WTC11 (cell line): ENCODE measurements around the gene MYO1H. TPM values are rescaled to one million over a fixed set of nuclear protein-coding genes. Genes with fewer than 3 reads are reported as not detected.
"Not testable (repeated sequence)": the region's sequence is repeated elsewhere in the genome, so short reads cannot be mapped to it uniquely, and the experiment has no call there.

Experiments
- ATAC-seq: fragments of 200-7000 bp; cut with Tn5 transposase; 2 replicates; pipeline ENCODE4 v1.10.0; 2021; ENCODE audit warnings: mild to moderate bottlenecking, moderate library complexity
- CTCF ChIA-PET: fragments of 300-600 bp; sonication (Branson Sonifier 250); formaldehyde crosslinking; loops from one replicate; lab custom pipeline; 2021; ENCODE audit warnings: antibody characterized with exemption; lab: Charles Lee
- POLR2A ChIA-PET: fragments of 350-600 bp; sonication (Branson Sonifier 250); formaldehyde crosslinking; loops from one replicate; lab custom pipeline; 2021; ENCODE audit warnings: antibody characterized with exemption; lab: Charles Lee
- DNase-seq: peaks from one replicate; pipeline ENCODE4 v3.0.0; 2021; ENCODE audit warnings: low spot score
- H3K27ac Mint-ChIP-seq: 2 replicates; pipeline ENCODE4 v1.8.0; 2021; ENCODE audit warnings: mixed read lengths
- H3K27me3 Mint-ChIP-seq: 2 replicates; pipeline ENCODE4 v1.8.0; 2021; ENCODE audit warnings: low read depth, mild to moderate bottlenecking, moderate library complexity, mixed read lengths
- H3K36me3 Mint-ChIP-seq: 2 replicates; pipeline ENCODE4 v1.8.0; 2021; ENCODE audit warnings: mixed read lengths
- H3K4me1 Mint-ChIP-seq: 2 replicates; pipeline ENCODE4 v1.8.0; 2022; ENCODE audit warnings: mixed read lengths
- H3K4me3 Mint-ChIP-seq: 2 replicates; pipeline ENCODE4 v1.8.0; 2021; ENCODE audit warnings: mild to moderate bottlenecking, moderate library complexity, mixed read lengths
- H3K9me3 Mint-ChIP-seq: 2 replicates; pipeline ENCODE4 v1.8.0; 2021; ENCODE audit warnings: mixed read lengths
- CBFB ChIP-seq: sonication (generic); formaldehyde crosslinking; IDR thresholded peaks from 2 replicates; pipeline ENCODE4 v1.8.1; 2022; ENCODE audit warnings: mild to moderate bottlenecking, low read depth, missing genetic modification reagents
- FOXP1 ChIP-seq: sonication (generic); formaldehyde crosslinking; IDR thresholded peaks from 2 replicates; pipeline ENCODE4 v1.8.0; 2022; ENCODE audit warnings: missing genetic modification reagents, mild to moderate bottlenecking, moderate library complexity, borderline replicate concordance
- GRHL2 ChIP-seq: fragments of 250-450 bp; sonication (Bioruptor Pico); IDR thresholded peaks from 2 replicates; pipeline ENCODE4 v1.8.0; 2022; ENCODE audit warnings: mild to moderate bottlenecking, moderate library complexity; ENCODE audit not compliant: insufficient replicate concordance, severe bottlenecking
- JUN ChIP-seq: sonication (generic); formaldehyde crosslinking; IDR thresholded peaks from 2 replicates; pipeline ENCODE4 v1.8.0; 2023; ENCODE audit warnings: mild to moderate bottlenecking, missing genetic modification reagents
- NFATC4 ChIP-seq: fragments of 250-450 bp; sonication (Bioruptor Pico); IDR thresholded peaks from 2 replicates; pipeline ENCODE4 v1.9.0; 2021; ENCODE audit warnings: mild to moderate bottlenecking
- NFYB ChIP-seq: sonication (generic); formaldehyde crosslinking; conservative IDR thresholded peaks from 2 replicates; pipeline ENCODE4 v1.8.0; 2022; ENCODE audit warnings: low read depth, missing genetic modification reagents
- RELA ChIP-seq: sonication (generic); formaldehyde crosslinking; IDR thresholded peaks from 2 replicates; pipeline ENCODE4 v1.8.1; 2022; ENCODE audit warnings: missing genetic modification reagents, mild to moderate bottlenecking, borderline replicate concordance
- SMAD4 ChIP-seq: sonication (generic); formaldehyde crosslinking; IDR thresholded peaks from 2 replicates; pipeline ENCODE4 v1.8.0; 2022; ENCODE audit warnings: mild to moderate bottlenecking, missing genetic modification reagents
- SP1 ChIP-seq: sonication (generic); formaldehyde crosslinking; conservative IDR thresholded peaks from 2 replicates; pipeline ENCODE4 v1.8.1; 2022; ENCODE audit warnings: missing genetic modification reagents
- ZBTB21 ChIP-seq: sonication (generic); formaldehyde crosslinking; IDR thresholded peaks from 2 replicates; pipeline ENCODE4 v1.8.1; 2023; ENCODE audit warnings: mild to moderate bottlenecking, missing genetic modification reagents, borderline replicate concordance
- ZNF121 ChIP-seq: sonication (generic); formaldehyde crosslinking; IDR thresholded peaks from 2 replicates; pipeline ENCODE4 v1.8.0; 2023; ENCODE audit warnings: missing genetic modification reagents
- ZNF671 ChIP-seq: fragments of 250-450 bp; sonication (Bioruptor Pico); IDR thresholded peaks from 2 replicates; pipeline ENCODE4 v1.8.0; 2021; ENCODE audit warnings: mild to moderate bottlenecking
- total RNA-seq: library from RNA; stranded (reverse); gene quantifications from 3 replicates; pipeline ENCODE4 v1.2.3, GENCODE V29; 2021
- TF ChIP-seq, protein P1 (sequence below): sonication (generic); formaldehyde crosslinking; conservative IDR thresholded peaks from 2 replicates; pipeline ENCODE4 v1.8.1; 2022; ENCODE audit warnings: mild to moderate bottlenecking, missing genetic modification reagents
- TF ChIP-seq, protein P2 (sequence below): sonication (generic); formaldehyde crosslinking; IDR thresholded peaks from 2 replicates; pipeline ENCODE4 v1.8.1; 2023; ENCODE audit warnings: mild to moderate bottlenecking, missing genetic modification reagents, borderline replicate concordance
- TF ChIP-seq, protein P3 (sequence below): sonication (generic); formaldehyde crosslinking; IDR thresholded peaks from 2 replicates; pipeline ENCODE4 v1.8.0; 2022; ENCODE audit warnings: missing genetic modification reagents
- TF ChIP-seq, protein P4 (sequence below): sonication (generic); formaldehyde crosslinking; IDR thresholded peaks from 2 replicates; pipeline ENCODE4 v1.8.0; 2023; ENCODE audit warnings: mild to moderate bottlenecking, missing genetic modification reagents
- TF ChIP-seq, protein P5 (sequence below): sonication (generic); formaldehyde crosslinking; IDR thresholded peaks from 2 replicates; pipeline ENCODE4 v1.8.0; 2023; ENCODE audit warnings: missing genetic modification reagents
- TF ChIP-seq, protein P6 (sequence below): sonication (generic); formaldehyde crosslinking; IDR thresholded peaks from 2 replicates; pipeline ENCODE4 v1.8.0; 2022; ENCODE audit warnings: mild to moderate bottlenecking, missing genetic modification reagents
- TF ChIP-seq, protein P7 (sequence below): fragments of 250-450 bp; sonication (Bioruptor Pico); IDR thresholded peaks from 2 replicates; pipeline ENCODE4 v2.1.2; 2022; ENCODE audit warnings: mild to moderate bottlenecking, moderate library complexity

The MYO1H gene
- total RNA-seq, 1 experiment from 2014 or later: 0.44 TPM

DNA sequence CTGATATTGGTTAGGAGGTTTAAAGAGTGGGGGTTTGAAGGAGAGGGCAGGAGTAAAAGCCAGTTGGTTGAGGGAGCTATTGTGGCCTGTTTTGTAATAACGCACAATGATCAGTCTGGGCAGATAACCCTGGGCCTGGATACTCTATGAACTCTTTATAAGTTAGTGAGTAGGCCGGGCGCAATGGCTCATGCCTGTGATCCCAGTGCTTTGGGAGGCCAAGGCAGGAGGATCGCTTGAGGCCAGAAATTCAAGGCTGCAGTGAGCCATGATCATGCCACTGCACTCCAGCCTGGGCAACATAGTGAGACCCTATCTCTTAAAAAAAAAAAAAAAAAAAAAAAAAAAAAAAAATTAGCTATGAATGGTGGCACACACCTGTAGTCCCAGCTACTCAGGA is 58.4 kb downstream of the MYO1H start:
- DNase-seq, ATAC-seq, H3K27ac Mint-ChIP-seq, H3K4me3 Mint-ChIP-seq, H3K4me1 Mint-ChIP-seq, POLR2A ChIA-PET, H3K9me3 Mint-ChIP-seq, H3K27me3 Mint-ChIP-seq, H3K36me3 Mint-ChIP-seq: not testable (repeated sequence)
- CTCF ChIA-PET: interaction anchor here (0.6 to 2.0 kb wide), 4 partner anchors 12 to 142 kb away, joined by 3 to 8 read pairs (median 6); no protein-coding TSS in a partner anchor

DNA sequence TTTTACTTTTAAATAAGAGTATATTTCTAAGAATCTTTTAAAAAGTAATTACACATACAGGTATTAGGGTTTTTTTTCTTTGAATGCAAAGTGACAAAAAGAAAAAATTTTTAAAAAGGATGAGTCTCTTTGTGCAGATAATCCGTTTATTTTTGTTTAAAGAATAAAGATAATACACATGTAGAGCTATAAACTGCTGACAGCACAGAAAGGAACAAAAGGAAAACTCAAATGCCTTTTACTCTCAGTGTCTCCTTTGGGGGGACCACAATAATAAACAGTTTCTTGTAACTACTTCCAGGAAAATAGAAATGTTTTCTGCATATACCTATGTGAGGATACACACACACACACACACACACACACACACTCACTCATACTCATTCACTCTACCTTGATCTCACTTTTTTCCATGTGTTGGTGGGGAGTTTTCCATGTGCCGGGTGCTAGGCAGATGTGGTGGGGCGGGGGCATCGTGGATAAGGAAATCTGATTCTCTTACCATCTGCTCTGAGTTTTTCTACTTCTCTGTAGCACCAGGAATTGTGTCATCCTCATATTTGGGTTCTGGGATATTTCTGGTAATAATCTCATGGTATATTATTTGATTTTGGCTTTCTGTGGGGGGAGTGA is 71.3 kb downstream of the MYO1H start:
- TF ChIP-seq SP1 (no peak), FOXP1 (CRISPR knock-in tag) (no peak), GRHL2 (CRISPR knock-in tag) (no peak), JUN (CRISPR knock-in tag) (no peak), NFATC4 (CRISPR knock-in tag) (no peak), ZBTB21 (CRISPR knock-in tag) (no peak), ZNF121 (no peak), RELA (CRISPR knock-in tag) (no peak), NFYB (CRISPR knock-in tag) (no peak), CBFB (no peak), ZNF671 (CRISPR knock-in tag) (no peak), SMAD4 (CRISPR knock-in tag) (no peak)
- TF ChIP-seq, protein P1, sequence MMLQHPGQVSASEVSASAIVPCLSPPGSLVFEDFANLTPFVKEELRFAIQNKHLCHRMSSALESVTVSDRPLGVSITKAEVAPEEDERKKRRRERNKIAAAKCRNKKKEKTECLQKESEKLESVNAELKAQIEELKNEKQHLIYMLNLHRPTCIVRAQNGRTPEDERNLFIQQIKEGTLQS (CRISPR knock-in tag): no peak
- TF ChIP-seq, protein P2, sequence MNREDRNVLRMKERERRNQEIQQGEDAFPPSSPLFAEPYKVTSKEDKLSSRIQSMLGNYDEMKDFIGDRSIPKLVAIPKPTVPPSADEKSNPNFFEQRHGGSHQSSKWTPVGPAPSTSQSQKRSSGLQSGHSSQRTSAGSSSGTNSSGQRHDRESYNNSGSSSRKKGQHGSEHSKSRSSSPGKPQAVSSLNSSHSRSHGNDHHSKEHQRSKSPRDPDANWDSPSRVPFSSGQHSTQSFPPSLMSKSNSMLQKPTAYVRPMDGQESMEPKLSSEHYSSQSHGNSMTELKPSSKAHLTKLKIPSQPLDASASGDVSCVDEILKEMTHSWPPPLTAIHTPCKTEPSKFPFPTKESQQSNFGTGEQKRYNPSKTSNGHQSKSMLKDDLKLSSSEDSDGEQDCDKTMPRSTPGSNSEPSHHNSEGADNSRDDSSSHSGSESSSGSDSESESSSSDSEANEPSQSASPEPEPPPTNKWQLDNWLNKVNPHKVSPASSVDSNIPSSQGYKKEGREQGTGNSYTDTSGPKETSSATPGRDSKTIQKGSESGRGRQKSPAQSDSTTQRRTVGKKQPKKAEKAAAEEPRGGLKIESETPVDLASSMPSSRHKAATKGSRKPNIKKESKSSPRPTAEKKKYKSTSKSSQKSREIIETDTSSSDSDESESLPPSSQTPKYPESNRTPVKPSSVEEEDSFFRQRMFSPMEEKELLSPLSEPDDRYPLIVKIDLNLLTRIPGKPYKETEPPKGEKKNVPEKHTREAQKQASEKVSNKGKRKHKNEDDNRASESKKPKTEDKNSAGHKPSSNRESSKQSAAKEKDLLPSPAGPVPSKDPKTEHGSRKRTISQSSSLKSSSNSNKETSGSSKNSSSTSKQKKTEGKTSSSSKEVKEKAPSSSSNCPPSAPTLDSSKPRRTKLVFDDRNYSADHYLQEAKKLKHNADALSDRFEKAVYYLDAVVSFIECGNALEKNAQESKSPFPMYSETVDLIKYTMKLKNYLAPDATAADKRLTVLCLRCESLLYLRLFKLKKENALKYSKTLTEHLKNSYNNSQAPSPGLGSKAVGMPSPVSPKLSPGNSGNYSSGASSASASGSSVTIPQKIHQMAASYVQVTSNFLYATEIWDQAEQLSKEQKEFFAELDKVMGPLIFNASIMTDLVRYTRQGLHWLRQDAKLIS: no peak
- TF ChIP-seq, protein P3, sequence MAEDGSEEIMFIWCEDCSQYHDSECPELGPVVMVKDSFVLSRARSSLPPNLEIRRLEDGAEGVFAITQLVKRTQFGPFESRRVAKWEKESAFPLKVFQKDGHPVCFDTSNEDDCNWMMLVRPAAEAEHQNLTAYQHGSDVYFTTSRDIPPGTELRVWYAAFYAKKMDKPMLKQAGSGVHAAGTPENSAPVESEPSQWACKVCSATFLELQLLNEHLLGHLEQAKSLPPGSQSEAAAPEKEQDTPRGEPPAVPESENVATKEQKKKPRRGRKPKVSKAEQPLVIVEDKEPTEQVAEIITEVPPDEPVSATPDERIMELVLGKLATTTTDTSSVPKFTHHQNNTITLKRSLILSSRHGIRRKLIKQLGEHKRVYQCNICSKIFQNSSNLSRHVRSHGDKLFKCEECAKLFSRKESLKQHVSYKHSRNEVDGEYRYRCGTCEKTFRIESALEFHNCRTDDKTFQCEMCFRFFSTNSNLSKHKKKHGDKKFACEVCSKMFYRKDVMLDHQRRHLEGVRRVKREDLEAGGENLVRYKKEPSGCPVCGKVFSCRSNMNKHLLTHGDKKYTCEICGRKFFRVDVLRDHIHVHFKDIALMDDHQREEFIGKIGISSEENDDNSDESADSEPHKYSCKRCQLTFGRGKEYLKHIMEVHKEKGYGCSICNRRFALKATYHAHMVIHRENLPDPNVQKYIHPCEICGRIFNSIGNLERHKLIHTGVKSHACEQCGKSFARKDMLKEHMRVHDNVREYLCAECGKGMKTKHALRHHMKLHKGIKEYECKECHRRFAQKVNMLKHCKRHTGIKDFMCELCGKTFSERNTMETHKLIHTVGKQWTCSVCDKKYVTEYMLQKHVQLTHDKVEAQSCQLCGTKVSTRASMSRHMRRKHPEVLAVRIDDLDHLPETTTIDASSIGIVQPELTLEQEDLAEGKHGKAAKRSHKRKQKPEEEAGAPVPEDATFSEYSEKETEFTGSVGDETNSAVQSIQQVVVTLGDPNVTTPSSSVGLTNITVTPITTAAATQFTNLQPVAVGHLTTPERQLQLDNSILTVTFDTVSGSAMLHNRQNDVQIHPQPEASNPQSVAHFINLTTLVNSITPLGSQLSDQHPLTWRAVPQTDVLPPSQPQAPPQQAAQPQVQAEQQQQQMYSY (CRISPR knock-in tag): no peak
- TF ChIP-seq, protein P4, sequence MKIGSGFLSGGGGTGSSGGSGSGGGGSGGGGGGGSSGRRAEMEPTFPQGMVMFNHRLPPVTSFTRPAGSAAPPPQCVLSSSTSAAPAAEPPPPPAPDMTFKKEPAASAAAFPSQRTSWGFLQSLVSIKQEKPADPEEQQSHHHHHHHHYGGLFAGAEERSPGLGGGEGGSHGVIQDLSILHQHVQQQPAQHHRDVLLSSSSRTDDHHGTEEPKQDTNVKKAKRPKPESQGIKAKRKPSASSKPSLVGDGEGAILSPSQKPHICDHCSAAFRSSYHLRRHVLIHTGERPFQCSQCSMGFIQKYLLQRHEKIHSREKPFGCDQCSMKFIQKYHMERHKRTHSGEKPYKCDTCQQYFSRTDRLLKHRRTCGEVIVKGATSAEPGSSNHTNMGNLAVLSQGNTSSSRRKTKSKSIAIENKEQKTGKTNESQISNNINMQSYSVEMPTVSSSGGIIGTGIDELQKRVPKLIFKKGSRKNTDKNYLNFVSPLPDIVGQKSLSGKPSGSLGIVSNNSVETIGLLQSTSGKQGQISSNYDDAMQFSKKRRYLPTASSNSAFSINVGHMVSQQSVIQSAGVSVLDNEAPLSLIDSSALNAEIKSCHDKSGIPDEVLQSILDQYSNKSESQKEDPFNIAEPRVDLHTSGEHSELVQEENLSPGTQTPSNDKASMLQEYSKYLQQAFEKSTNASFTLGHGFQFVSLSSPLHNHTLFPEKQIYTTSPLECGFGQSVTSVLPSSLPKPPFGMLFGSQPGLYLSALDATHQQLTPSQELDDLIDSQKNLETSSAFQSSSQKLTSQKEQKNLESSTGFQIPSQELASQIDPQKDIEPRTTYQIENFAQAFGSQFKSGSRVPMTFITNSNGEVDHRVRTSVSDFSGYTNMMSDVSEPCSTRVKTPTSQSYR (CRISPR knock-in tag): no peak
- TF ChIP-seq, protein P5, sequence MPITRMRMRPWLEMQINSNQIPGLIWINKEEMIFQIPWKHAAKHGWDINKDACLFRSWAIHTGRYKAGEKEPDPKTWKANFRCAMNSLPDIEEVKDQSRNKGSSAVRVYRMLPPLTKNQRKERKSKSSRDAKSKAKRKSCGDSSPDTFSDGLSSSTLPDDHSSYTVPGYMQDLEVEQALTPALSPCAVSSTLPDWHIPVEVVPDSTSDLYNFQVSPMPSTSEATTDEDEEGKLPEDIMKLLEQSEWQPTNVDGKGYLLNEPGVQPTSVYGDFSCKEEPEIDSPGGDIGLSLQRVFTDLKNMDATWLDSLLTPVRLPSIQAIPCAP (CRISPR knock-in tag): no peak
- TF ChIP-seq, protein P6, sequence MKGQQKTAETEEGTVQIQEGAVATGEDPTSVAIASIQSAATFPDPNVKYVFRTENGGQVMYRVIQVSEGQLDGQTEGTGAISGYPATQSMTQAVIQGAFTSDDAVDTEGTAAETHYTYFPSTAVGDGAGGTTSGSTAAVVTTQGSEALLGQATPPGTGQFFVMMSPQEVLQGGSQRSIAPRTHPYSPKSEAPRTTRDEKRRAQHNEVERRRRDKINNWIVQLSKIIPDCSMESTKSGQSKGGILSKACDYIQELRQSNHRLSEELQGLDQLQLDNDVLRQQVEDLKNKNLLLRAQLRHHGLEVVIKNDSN (CRISPR knock-in tag): no peak
- TF ChIP-seq, protein P7, sequence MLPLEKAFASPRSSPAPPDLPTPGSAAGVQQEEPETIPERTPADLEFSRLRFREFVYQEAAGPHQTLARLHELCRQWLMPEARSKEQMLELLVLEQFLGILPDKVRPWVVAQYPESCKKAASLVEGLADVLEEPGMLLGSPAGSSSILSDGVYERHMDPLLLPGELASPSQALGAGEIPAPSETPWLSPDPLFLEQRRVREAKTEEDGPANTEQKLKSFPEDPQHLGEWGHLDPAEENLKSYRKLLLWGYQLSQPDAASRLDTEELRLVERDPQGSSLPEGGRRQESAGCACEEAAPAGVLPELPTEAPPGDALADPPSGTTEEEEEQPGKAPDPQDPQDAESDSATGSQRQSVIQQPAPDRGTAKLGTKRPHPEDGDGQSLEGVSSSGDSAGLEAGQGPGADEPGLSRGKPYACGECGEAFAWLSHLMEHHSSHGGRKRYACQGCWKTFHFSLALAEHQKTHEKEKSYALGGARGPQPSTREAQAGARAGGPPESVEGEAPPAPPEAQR (CRISPR knock-in tag): no peak
- ChIA-PET POLR2A (no interaction called here), CTCF (interaction anchor here (0.7 to 2.7 kb wide), 3 partner anchors 9 to 239 kb away, joined by 3 to 13 read pairs (median 5); no protein-coding TSS in a partner anchor)
- Mint-ChIP-seq H3K27me3 (no peaks in the 10 kb centered on the region; the same call in 1 of the 2 replicates), H3K27ac (no peak overlapping the region), H3K9me3 (peaks cover 12% of the 10 kb centered on the region; the same call in 1 of the 2 replicates), H3K4me1 (no peaks in the 10 kb centered on the region), H3K4me3 (no peak overlapping the region), H3K36me3 (no peaks in the 10 kb centered on the region)
- ATAC-seq (no peak), DNase-seq (no peak)
